A549 (cell line): ENCODE data around the gene FMNL3. TPM values are rescaled to one million over a fixed set of nuclear protein-coding genes. Genes with fewer than 3 reads are reported as not detected.

Experiments
- ATAC-seq, 2 experiments: fragments of 200-7000 bp in 1 of 2; fragments of >200 bp in 1 of 2; cut with Nextera tagmentation in 1 of 2; cut with Tn5 transposase in 1 of 2; 3 replicates each; pipeline versions ENCODE4 v1.8.0 to v1.9.1; 2018 to 2020; ENCODE audit warnings: mild to moderate bottlenecking in 1 of 2, moderate library complexity in 1 of 2
- CTCF ChIA-PET: fragments of 300-600 bp; sonication (Branson Sonifier 250); formaldehyde crosslinking; extraction: SDS; loops from one replicate; lab custom pipeline; 2021; ENCODE audit warnings: antibody characterized with exemption, inconsistent platforms; lab: Yijun Ruan, JAX
- POLR2A ChIA-PET: fragments of 350-600 bp; formaldehyde crosslinking; extraction: SDS; loops from one replicate; lab custom pipeline; 2021; ENCODE audit warnings: antibody characterized with exemption, inconsistent platforms; lab: Yijun Ruan, JAX
- DNase-seq, 2 experiments: peaks; one replicate each; pipeline versions ENCODE4 v3.0.0 to v3.0.0-alpha.2; 2011 to 2016; ENCODE audit warnings: low read depth in 1 of 2, low spot score in 1 of 2
- FAIRE-seq: peaks from 2 replicates; lab custom pipeline; 2011; peaks lifted over from hg19 to GRCh38; lab: Jason Lieb, UNC
- H3K27ac ChIP-seq, 2 experiments: fragments of >200 bp; sonication (Bioruptor Twin); formaldehyde crosslinking; 3 replicates each; pipeline ENCODE4 v1.5.1; 2016 to 2017
- H3K4me1 ChIP-seq: fragments of >200 bp; sonication (Bioruptor Twin); formaldehyde crosslinking; 3 replicates; pipeline ENCODE4 v1.6.1; 2016
- H3K4me2 ChIP-seq: fragments of >200 bp; sonication (Bioruptor Twin); formaldehyde crosslinking; 3 replicates; pipeline ENCODE4 v1.6.1; 2016
- H3K4me3 ChIP-seq: fragments of >200 bp; sonication (Bioruptor Twin); formaldehyde crosslinking; 3 replicates; pipeline ENCODE4 v1.5.1; 2016
- H3K9me3 ChIP-seq: fragments of >200 bp; sonication (Bioruptor Twin); formaldehyde crosslinking; 3 replicates; pipeline ENCODE4 v1.6.1; 2016
- BHLHE40 ChIP-seq: IDR thresholded peaks from 2 replicates; pipeline ENCODE4 v1.6.1; 2012; ENCODE audit warnings: low read depth, low read length, inconsistent platforms
- EHMT2 ChIP-seq: fragments of 200-600 bp; sonication (generic); IDR thresholded peaks from 2 replicates; pipeline ENCODE4 v1.6.1; 2016; ENCODE audit warnings: antibody characterized with exemption, low read depth, mild to moderate bottlenecking, moderate library complexity
- EP300 ChIP-seq, 2 experiments: fragments of >200 bp; sonication (Bioruptor Twin); formaldehyde crosslinking; IDR thresholded peaks; 2 replicates in 1 of 2; 3 replicates in 1 of 2; pipeline ENCODE4 v1.6.1; 2016 to 2017
- ESRRA ChIP-seq: fragments of 150-350 bp; IDR thresholded peaks from 2 replicates; pipeline ENCODE4 v1.6.1; 2014; ENCODE audit warnings: mild to moderate bottlenecking, low read length, borderline replicate concordance
- FOSB ChIP-seq: fragments of 250-450 bp; sonication (Bioruptor Pico); IDR thresholded peaks from 2 replicates; pipeline ENCODE4 v1.5.0; 2020; ENCODE audit warnings: mild to moderate bottlenecking, moderate library complexity
- GATA3 ChIP-seq: IDR thresholded peaks from 2 replicates; pipeline ENCODE4 v1.6.1; 2012; ENCODE audit warnings: borderline replicate concordance
- HOXA7 ChIP-seq: fragments of 250-450 bp; sonication (Bioruptor Pico); IDR thresholded peaks from 2 replicates; pipeline ENCODE4 v1.5.0; 2020; ENCODE audit warnings: mild to moderate bottlenecking, moderate library complexity
- KDM1A ChIP-seq: fragments of 200-600 bp; sonication (generic); IDR thresholded peaks from 2 replicates; pipeline ENCODE4 v1.6.1; 2016; ENCODE audit warnings: low read depth, mild to moderate bottlenecking
- KDM5A ChIP-seq: fragments of 200-600 bp; sonication (generic); IDR thresholded peaks from 2 replicates; pipeline ENCODE4 v1.6.1; 2016; ENCODE audit warnings: antibody characterized with exemption, mild to moderate bottlenecking
- NPAS2 ChIP-seq: fragments of 250-450 bp; sonication (Bioruptor Pico); IDR thresholded peaks from 2 replicates; pipeline ENCODE4 v1.8.0; 2022; ENCODE audit warnings: mild to moderate bottlenecking, moderate library complexity, borderline replicate concordance
- PHF8 ChIP-seq: fragments of 200-600 bp; sonication (generic); IDR thresholded peaks from 2 replicates; pipeline ENCODE4 v1.6.1; 2016; ENCODE audit warnings: low read depth, mild to moderate bottlenecking, antibody characterized with exemption, moderate library complexity, borderline replicate concordance
- RARB ChIP-seq: fragments of 250-450 bp; sonication (Bioruptor Pico); IDR thresholded peaks from 2 replicates; pipeline ENCODE4 v1.8.0; 2021; ENCODE audit warnings: mild to moderate bottlenecking, moderate library complexity
- RFX5 ChIP-seq: fragments of 450-650 bp; IDR thresholded peaks from 2 replicates; pipeline ENCODE4 v1.7.1; 2014; ENCODE audit warnings: antibody characterized with exemption, mild to moderate bottlenecking, moderate library complexity
- ZFP36 ChIP-seq: fragments of 450-650 bp; IDR thresholded peaks from 2 replicates; pipeline ENCODE4 v1.6.1; 2014; ENCODE audit warnings: borderline replicate concordance; ENCODE audit not compliant: partially characterized antibody
- ZSCAN20 ChIP-seq: fragments of 250-450 bp; sonication (Bioruptor Pico); IDR thresholded peaks from 2 replicates; pipeline ENCODE4 v1.8.0; 2022; ENCODE audit warnings: mild to moderate bottlenecking, moderate library complexity
- WGBS: methylation state at CpG from one replicate; pipeline ENCODE4 v1.1.6; 2017; ENCODE audit errors: missing lambda C conversion rate; 5-methylcytosine and 5-hydroxymethylcytosine counted together
- polyA plus RNA-seq, 4 experiments: library from polyadenylated mRNA; depleted of rRNA in 3 of 4; stranded (reverse); fragments of >200 nt; fragmentation: RNase III in 1 of 4; extraction: RNeasy Plus Mini Kit Qiagen cat#74134 plus additional on column Dnase treatment in 1 of 4; gene quantifications; 2 replicates in 3 of 4; 3 replicates in 1 of 4; pipeline ENCODE4 v1.2.3, GENCODE V29; 2011 to 2017
- TF ChIP-seq, protein P1 (sequence below): fragments of 150-350 bp; IDR thresholded peaks from 2 replicates; pipeline ENCODE4 v1.6.1; 2014; ENCODE audit warnings: low read depth, mild to moderate bottlenecking, low read length
- TF ChIP-seq, protein P2 (sequence below): IDR thresholded peaks from 2 replicates; pipeline ENCODE4 v1.6.1; 2012
- TF ChIP-seq, protein P3 (sequence below): fragments of 450-650 bp; IDR thresholded peaks from 2 replicates; pipeline ENCODE4 v1.6.1; 2014; ENCODE audit warnings: antibody characterized with exemption
- TF ChIP-seq, protein P4 (sequence below): fragments of 200-600 bp; sonication (generic); IDR thresholded peaks from 2 replicates; pipeline ENCODE4 v1.6.1; 2016; ENCODE audit warnings: antibody characterized with exemption, mild to moderate bottlenecking, moderate library complexity
- TF ChIP-seq, protein P5 (sequence below): IDR thresholded peaks from 2 replicates; pipeline ENCODE4 v1.6.1; 2012
- TF ChIP-seq, protein P6 (sequence below): IDR thresholded peaks from 2 replicates; pipeline ENCODE4 v1.6.1; 2012; ENCODE audit warnings: low read depth, borderline replicate concordance
- TF ChIP-seq, protein P7 (sequence below): fragments of >200 bp; sonication (Bioruptor Twin); formaldehyde crosslinking; IDR thresholded peaks from 3 replicates; pipeline ENCODE4 v1.5.1; 2016
- TF ChIP-seq, protein P8 (sequence below): fragments of >200 bp; sonication (Bioruptor Twin); formaldehyde crosslinking; IDR thresholded peaks from 3 replicates; pipeline ENCODE4 v1.6.1; 2016

The FMNL3 gene
- polyA plus RNA-seq, 2 of the 4 experiments (the other 2 are of a cell fraction): 1.7 TPM

DNA sequence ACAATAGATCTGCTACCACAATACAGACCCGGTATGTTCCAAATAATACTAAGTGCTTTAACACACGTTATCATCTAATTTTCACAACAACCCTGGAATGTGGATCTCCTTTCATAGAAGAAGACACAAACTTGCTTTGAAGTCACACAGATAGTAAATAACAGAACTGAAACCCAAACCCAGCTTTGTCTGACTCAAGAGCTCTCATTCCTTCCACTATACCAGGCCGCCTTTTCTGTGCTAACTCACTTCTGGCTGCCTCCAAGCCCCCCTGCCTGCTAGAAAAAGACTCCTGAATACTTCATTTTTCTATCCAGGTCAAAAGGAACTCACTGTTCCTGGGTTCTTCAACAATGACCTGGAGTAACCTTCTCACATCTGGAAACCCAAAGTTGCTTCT, 46.0 kb downstream of the FMNL3 start:
- 84% methylated on average over 3 of the region's 3 CpGs for WGBS
- CTCF ChIA-PET: interaction anchor here (0.9 to 1.9 kb wide), 3 partner anchors 12 to 24 kb away, joined by 3 to 8 read pairs (median 6); no protein-coding TSS in a partner anchor
- H3K9me3 ChIP-seq: no peaks in the 10 kb centered on the region

DNA sequence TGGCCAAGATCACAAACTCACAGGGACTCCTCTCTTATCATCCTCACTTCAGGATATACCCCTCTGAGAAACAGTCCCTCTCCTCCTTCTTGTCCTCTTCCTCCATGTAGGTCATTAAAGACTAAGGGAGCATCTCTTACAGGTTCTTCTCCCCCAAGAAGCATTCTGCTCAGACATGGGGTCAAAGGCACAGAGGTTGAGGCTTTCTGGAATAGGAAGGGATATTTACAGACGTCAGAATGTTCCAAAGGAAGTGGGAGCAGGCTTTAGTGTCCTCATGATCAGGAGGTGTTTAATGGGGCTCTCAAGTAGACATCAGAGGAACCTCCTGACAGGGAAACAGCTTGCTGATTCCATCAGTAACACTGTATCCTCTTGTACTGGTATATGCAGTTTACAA, 47.5 kb downstream of the FMNL3 start:
- H3K4me1 ChIP-seq: no peaks in the 10 kb centered on the region
- no peak overlapping the region for H3K4me3 ChIP-seq
- DNase-seq (no peak), ATAC-seq (no peak), FAIRE-seq (no peak)
- H3K9me3 ChIP-seq: no peaks in the 10 kb centered on the region
- TF ChIP-seq FOSB (CRISPR knock-in tag): no peak
- TF ChIP-seq GATA3: no peak
- no peak for TF ChIP-seq EHMT2
- TF ChIP-seq BHLHE40: no peak
- no peak for TF ChIP-seq RFX5
- no peak for TF ChIP-seq RARB (CRISPR knock-in tag)
- TF ChIP-seq EP300 (IDR thresholded peaks at IDR 0.05): no peak
- TF ChIP-seq, protein P1, sequence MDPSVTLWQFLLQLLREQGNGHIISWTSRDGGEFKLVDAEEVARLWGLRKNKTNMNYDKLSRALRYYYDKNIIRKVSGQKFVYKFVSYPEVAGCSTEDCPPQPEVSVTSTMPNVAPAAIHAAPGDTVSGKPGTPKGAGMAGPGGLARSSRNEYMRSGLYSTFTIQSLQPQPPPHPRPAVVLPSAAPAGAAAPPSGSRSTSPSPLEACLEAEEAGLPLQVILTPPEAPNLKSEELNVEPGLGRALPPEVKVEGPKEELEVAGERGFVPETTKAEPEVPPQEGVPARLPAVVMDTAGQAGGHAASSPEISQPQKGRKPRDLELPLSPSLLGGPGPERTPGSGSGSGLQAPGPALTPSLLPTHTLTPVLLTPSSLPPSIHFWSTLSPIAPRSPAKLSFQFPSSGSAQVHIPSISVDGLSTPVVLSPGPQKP: no peak
- TF ChIP-seq, protein P2, sequence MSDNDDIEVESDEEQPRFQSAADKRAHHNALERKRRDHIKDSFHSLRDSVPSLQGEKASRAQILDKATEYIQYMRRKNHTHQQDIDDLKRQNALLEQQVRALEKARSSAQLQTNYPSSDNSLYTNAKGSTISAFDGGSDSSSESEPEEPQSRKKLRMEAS: no peak
- no peak for TF ChIP-seq KDM5A
- TF ChIP-seq NPAS2: no peak
- TF ChIP-seq, protein P3, sequence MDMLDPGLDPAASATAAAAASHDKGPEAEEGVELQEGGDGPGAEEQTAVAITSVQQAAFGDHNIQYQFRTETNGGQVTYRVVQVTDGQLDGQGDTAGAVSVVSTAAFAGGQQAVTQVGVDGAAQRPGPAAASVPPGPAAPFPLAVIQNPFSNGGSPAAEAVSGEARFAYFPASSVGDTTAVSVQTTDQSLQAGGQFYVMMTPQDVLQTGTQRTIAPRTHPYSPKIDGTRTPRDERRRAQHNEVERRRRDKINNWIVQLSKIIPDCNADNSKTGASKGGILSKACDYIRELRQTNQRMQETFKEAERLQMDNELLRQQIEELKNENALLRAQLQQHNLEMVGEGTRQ: no peak
- TF ChIP-seq, protein P4, sequence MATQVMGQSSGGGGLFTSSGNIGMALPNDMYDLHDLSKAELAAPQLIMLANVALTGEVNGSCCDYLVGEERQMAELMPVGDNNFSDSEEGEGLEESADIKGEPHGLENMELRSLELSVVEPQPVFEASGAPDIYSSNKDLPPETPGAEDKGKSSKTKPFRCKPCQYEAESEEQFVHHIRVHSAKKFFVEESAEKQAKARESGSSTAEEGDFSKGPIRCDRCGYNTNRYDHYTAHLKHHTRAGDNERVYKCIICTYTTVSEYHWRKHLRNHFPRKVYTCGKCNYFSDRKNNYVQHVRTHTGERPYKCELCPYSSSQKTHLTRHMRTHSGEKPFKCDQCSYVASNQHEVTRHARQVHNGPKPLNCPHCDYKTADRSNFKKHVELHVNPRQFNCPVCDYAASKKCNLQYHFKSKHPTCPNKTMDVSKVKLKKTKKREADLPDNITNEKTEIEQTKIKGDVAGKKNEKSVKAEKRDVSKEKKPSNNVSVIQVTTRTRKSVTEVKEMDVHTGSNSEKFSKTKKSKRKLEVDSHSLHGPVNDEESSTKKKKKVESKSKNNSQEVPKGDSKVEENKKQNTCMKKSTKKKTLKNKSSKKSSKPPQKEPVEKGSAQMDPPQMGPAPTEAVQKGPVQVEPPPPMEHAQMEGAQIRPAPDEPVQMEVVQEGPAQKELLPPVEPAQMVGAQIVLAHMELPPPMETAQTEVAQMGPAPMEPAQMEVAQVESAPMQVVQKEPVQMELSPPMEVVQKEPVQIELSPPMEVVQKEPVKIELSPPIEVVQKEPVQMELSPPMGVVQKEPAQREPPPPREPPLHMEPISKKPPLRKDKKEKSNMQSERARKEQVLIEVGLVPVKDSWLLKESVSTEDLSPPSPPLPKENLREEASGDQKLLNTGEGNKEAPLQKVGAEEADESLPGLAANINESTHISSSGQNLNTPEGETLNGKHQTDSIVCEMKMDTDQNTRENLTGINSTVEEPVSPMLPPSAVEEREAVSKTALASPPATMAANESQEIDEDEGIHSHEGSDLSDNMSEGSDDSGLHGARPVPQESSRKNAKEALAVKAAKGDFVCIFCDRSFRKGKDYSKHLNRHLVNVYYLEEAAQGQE: no peak
- no peak for TF ChIP-seq ZFP36
- no peak for TF ChIP-seq ZSCAN20 (CRISPR knock-in tag)
- ChIA-PET CTCF (interaction anchor here (1.0 to 1.9 kb wide), 5 partner anchors 11 to 82 kb away, joined by 3 to 8 read pairs (median 4); partner anchors contain the start of gene TMBIM6), POLR2A (interaction anchor here (0.7 kb wide), 1 partner anchor 82 kb away, joined by 3 read pairs; no protein-coding TSS in a partner anchor)
- no peak overlapping the region for H3K4me2 ChIP-seq
- WGBS: 35% methylated on average over 1 of the region's 1 CpG
- no peak overlapping the region for H3K27ac ChIP-seq

More for the DNA sequence above, 46.0 kb downstream of the FMNL3 start:
- no peaks in the 10 kb centered on the region for H3K4me1 ChIP-seq
- TF ChIP-seq, protein P5, sequence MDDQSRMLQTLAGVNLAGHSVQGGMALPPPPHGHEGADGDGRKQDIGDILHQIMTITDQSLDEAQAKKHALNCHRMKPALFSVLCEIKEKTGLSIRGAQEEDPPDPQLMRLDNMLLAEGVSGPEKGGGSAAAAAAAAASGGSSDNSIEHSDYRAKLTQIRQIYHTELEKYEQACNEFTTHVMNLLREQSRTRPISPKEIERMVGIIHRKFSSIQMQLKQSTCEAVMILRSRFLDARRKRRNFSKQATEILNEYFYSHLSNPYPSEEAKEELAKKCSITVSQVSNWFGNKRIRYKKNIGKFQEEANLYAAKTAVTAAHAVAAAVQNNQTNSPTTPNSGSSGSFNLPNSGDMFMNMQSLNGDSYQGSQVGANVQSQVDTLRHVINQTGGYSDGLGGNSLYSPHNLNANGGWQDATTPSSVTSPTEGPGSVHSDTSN: no peak
- no peak for TF ChIP-seq NPAS2
- TF ChIP-seq, all 56 proteins: peak for 0
- ATAC-seq: no peak
- POLR2A ChIA-PET: no interaction called here
- FAIRE-seq: no peak
- DNase-seq: no peak
- Histone ChIP-seq H3K4me2 (no peak overlapping the region), H3K27ac (no peak overlapping the region), H3K4me3 (no peak overlapping the region)

DNA sequence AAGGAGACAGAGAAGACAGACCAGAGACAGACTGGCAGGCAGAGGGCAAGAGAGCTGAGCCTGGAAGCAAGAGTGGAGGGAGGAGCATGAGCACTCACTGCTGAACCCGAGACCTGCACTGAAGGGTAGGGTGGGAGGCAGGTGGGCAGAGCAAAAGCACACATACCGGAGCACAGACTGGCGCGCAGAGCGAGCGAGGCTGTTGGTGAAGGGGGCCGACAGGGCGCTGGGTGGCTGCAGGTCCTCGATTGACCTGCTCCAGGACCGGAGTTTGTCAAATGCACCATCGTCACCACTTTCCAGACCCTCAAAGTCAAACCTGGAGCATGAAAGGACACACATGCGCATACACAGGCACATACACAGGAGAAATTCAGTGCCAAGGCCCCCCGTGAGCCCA, 48.9 kb downstream of the FMNL3 start:
- ChIA-PET CTCF (interaction anchor here (1.0 to 1.4 kb wide), 4 partner anchors 13 to 83 kb away, joined by 3 to 6 read pairs (median 4); partner anchors contain the start of gene TMBIM6), POLR2A (interaction anchor here (1.3 kb wide), 1 partner anchor 83 kb away, joined by 3 read pairs; no protein-coding TSS in a partner anchor)
- no peak for FAIRE-seq
- no peak overlapping the region for H3K4me3 ChIP-seq
- DNase-seq: no peak
- H3K27ac ChIP-seq: no peak overlapping the region
- H3K4me1 ChIP-seq: no peaks in the 10 kb centered on the region
- H3K9me3 ChIP-seq: no peaks in the 10 kb centered on the region
- no peak overlapping the region for H3K4me2 ChIP-seq
- ATAC-seq: no peak
- WGBS: 64% methylated on average over 13 of the region's 13 CpGs
- TF ChIP-seq, protein P6, sequence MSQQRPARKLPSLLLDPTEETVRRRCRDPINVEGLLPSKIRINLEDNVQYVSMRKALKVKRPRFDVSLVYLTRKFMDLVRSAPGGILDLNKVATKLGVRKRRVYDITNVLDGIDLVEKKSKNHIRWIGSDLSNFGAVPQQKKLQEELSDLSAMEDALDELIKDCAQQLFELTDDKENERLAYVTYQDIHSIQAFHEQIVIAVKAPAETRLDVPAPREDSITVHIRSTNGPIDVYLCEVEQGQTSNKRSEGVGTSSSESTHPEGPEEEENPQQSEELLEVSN: no peak
- TF ChIP-seq HOXA7 (CRISPR knock-in tag) (no peak), PHF8 (no peak), KDM1A (no peak), ESRRA (no peak)
- TF ChIP-seq, protein P7, sequence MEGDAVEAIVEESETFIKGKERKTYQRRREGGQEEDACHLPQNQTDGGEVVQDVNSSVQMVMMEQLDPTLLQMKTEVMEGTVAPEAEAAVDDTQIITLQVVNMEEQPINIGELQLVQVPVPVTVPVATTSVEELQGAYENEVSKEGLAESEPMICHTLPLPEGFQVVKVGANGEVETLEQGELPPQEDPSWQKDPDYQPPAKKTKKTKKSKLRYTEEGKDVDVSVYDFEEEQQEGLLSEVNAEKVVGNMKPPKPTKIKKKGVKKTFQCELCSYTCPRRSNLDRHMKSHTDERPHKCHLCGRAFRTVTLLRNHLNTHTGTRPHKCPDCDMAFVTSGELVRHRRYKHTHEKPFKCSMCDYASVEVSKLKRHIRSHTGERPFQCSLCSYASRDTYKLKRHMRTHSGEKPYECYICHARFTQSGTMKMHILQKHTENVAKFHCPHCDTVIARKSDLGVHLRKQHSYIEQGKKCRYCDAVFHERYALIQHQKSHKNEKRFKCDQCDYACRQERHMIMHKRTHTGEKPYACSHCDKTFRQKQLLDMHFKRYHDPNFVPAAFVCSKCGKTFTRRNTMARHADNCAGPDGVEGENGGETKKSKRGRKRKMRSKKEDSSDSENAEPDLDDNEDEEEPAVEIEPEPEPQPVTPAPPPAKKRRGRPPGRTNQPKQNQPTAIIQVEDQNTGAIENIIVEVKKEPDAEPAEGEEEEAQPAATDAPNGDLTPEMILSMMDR: no peak
- TF ChIP-seq, protein P8, sequence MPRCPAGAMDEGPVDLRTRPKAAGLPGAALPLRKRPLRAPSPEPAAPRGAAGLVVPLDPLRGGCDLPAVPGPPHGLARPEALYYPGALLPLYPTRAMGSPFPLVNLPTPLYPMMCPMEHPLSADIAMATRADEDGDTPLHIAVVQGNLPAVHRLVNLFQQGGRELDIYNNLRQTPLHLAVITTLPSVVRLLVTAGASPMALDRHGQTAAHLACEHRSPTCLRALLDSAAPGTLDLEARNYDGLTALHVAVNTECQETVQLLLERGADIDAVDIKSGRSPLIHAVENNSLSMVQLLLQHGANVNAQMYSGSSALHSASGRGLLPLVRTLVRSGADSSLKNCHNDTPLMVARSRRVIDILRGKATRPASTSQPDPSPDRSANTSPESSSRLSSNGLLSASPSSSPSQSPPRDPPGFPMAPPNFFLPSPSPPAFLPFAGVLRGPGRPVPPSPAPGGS: no peak
